Liver (tissue), 3 donors: ENCODE results near the gene GRK1.

Experiments
- ATF3 ChIP-seq: IDR thresholded peaks from 2 replicates; pipeline ENCODE4 v1.6.1; 2016; ENCODE audit warnings: antibody characterized with exemption
- CTCF ChIP-seq: fragments of 150-350 bp; IDR thresholded peaks from 2 replicates; pipeline ENCODE4 v1.5.1; 2017; ENCODE audit warnings: improper control_type of control experiment, low read depth, low read length; ENCODE audit not compliant: missing input control
- EGR1 ChIP-seq, 2 donors: IDR thresholded peaks; 2 replicates each; pipeline ENCODE4 v1.6.1; 2016 to 2018; ENCODE audit warnings: antibody characterized with exemption in 2 of 2, low read depth in 2 of 2
- FOXA1 ChIP-seq: IDR thresholded peaks from 2 replicates; pipeline ENCODE4 v1.6.1; 2016; ENCODE audit warnings: antibody characterized with exemption
- GABPA ChIP-seq, 2 donors: IDR thresholded peaks in 1 of 2; conservative IDR thresholded peaks in 1 of 2; 2 replicates each; pipeline ENCODE4 v1.6.1; 2016; ENCODE audit warnings: antibody characterized with exemption in 2 of 2, mild to moderate bottlenecking in 1 of 2, moderate library complexity in 1 of 2
- JUND ChIP-seq, 2 donors: IDR thresholded peaks; 2 replicates each; pipeline ENCODE4 v1.6.1; 2016; ENCODE audit warnings: antibody characterized with exemption in 2 of 2
- MAX ChIP-seq: IDR thresholded peaks from 2 replicates; pipeline ENCODE4 v1.6.1; 2016; ENCODE audit warnings: antibody characterized with exemption
- NR2F2 ChIP-seq: IDR thresholded peaks from 2 replicates; pipeline ENCODE4 v1.6.1; 2016; ENCODE audit warnings: antibody characterized with exemption
- RAD21 ChIP-seq, 2 donors: IDR thresholded peaks; 2 replicates each; pipeline ENCODE4 v1.6.1; 2016; ENCODE audit warnings: antibody characterized with exemption in 2 of 2, mild to moderate bottlenecking in 2 of 2
- REST ChIP-seq: IDR thresholded peaks from 2 replicates; pipeline ENCODE4 v1.6.1; 2016; ENCODE audit warnings: antibody characterized with exemption, mild to moderate bottlenecking
- RXRA ChIP-seq, 2 donors: IDR thresholded peaks; 2 replicates each; pipeline ENCODE4 v1.6.1; 2017 to 2018; ENCODE audit warnings: antibody characterized with exemption in 2 of 2, mild to moderate bottlenecking in 1 of 2
- TAF1 ChIP-seq: conservative IDR thresholded peaks from 2 replicates; pipeline ENCODE4 v1.6.1; 2016; ENCODE audit warnings: antibody characterized with exemption, mild to moderate bottlenecking
- YY1 ChIP-seq: IDR thresholded peaks from 2 replicates; pipeline ENCODE4 v1.6.1; 2016; ENCODE audit warnings: antibody characterized with exemption, mild to moderate bottlenecking
- ZBTB33 ChIP-seq: IDR thresholded peaks from 2 replicates; pipeline ENCODE4 v1.6.1; 2016; ENCODE audit warnings: antibody characterized with exemption
- donor health status: healthy.
- donor health status: healthy.

GRCh38 chr13:113748101-113748861 is 81.3 kb downstream of the GRK1 start:
- TF ChIP-seq CTCF (no peak), ATF3 (no peak), FOXA1 (no peak), MAX (no peak), REST (no peak), RXRA (IDR thresholded peaks at IDR 0.05) (no peak), ZBTB33 (no peak), EGR1 (IDR thresholded peaks at IDR 0.05; ENCODE audit: low read depth in 2 of 2) (no peak), GABPA (IDR thresholded peaks at IDR 0.05 in 1 of 2, conservative IDR thresholded peaks at IDR 0.05 in 1 of 2) (no peak), RAD21 (IDR thresholded peaks at IDR 0.05) (no peak), TAF1 (no peak), JUND (IDR thresholded peaks at IDR 0.05) (no peak), NR2F2 (no peak), YY1 (no peak)
